ENCODE measurements around the gene FAP.

The FAP gene

GRCh38 chr2:162197069-162197825 is 46.0 kb downstream of the FAP start:
- H3K4me3 ChIP-seq (ENCODE audit: low read depth, low read length) = no peak overlapping the region
- no peaks in the 10 kb centered on the region for H3K36me3 ChIP-seq (ENCODE audit: control insufficient read depth in 2 of 2, insufficient read depth in 1 of 2, low read length in 2 of 2)
- ChIA-PET POLR2A (no interaction called here), CTCF (interaction anchor here (0.8 to 0.9 kb wide), 2 partner anchors 23 to 101 kb away, joined by 4 read pairs; no protein-coding TSS in a partner anchor)
- H3K9me3 ChIP-seq (ENCODE audit: control insufficient read depth, insufficient read depth, low read depth, low read length) = no peaks in the 10 kb centered on the region
- TF ChIP-seq KLF16 (tag by site-specific recombination; IDR thresholded peaks at IDR 0.05) = no peak
- no peaks in the 10 kb centered on the region for H3K4me1 ChIP-seq (ENCODE audit: control insufficient read depth, insufficient read depth, low read length)
- no peak overlapping the region for H3K27ac ChIP-seq (ENCODE audit: extremely low read depth, low read depth, low read length)

- Histone ChIP-seq H3K36me3 (ENCODE audit: control insufficient read depth in 2 of 2, insufficient read depth in 1 of 2, low read length in 2 of 2) (no peaks in the 10 kb centered on the region), H3K27ac (ENCODE audit: extremely low read depth, low read depth, low read length) (no peak overlapping the region), H3K4me1 (ENCODE audit: control insufficient read depth, insufficient read depth, low read length) (no peaks in the 10 kb centered on the region), H3K4me3 (ENCODE audit: low read depth, low read length) (no peak overlapping the region), H3K9me3 (ENCODE audit: control insufficient read depth, insufficient read depth, low read depth, low read length) (no peaks in the 10 kb centered on the region)
- CTCF ChIA-PET = interaction anchor here (0.8 to 0.9 kb wide), 2 partner anchors 24 to 101 kb away, joined by 4 read pairs; no protein-coding TSS in a partner anchor
- POLR2A ChIA-PET = no interaction called here
- TF ChIP-seq ZNF140 (tag by site-specific recombination; IDR thresholded peaks at IDR 0.05) (no peak), SP7 (tag by site-specific recombination; IDR thresholded peaks at IDR 0.05) (no peak), ZNF394 (tag by site-specific recombination; IDR thresholded peaks at IDR 0.05; ENCODE audit: borderline replicate concordance) (no peak), PRDM2 (tag by site-specific recombination; IDR thresholded peaks at IDR 0.05; ENCODE audit: borderline replicate concordance) (no peak), ZNF639 (tag by site-specific recombination; IDR thresholded peaks at IDR 0.05) (no peak), ZNF23 (tag by site-specific recombination; IDR thresholded peaks at IDR 0.05; ENCODE audit: borderline replicate concordance) (no peak)
These were observed 46.6 kb downstream of the FAP start for GRCh38 chr2:162196638-162197037.

GRCh38 chr2:162188451-162188850 is 54.8 kb downstream of the FAP start:
- CTCF ChIA-PET = no interaction called here
- no peaks in the 10 kb centered on the region for H3K9me3 ChIP-seq (ENCODE audit: control insufficient read depth, insufficient read depth, low read depth, low read length)
- H3K27ac ChIP-seq (ENCODE audit: extremely low read depth, low read depth, low read length) = no peak overlapping the region
- no peaks in the 10 kb centered on the region for H3K36me3 ChIP-seq (ENCODE audit: control insufficient read depth in 2 of 2, insufficient read depth in 1 of 2, low read length in 2 of 2)
- H3K4me1 ChIP-seq (ENCODE audit: control insufficient read depth, insufficient read depth, low read length) = no peaks in the 10 kb centered on the region
- H3K4me3 ChIP-seq (ENCODE audit: low read depth, low read length) = no peak overlapping the region
- POLR2A ChIA-PET = no interaction called here
- TF ChIP-seq ZNF639 (tag by site-specific recombination; IDR thresholded peaks at IDR 0.05) (no peak), ZNF26 (tag by site-specific recombination; IDR thresholded peaks at IDR 0.05) (no peak), ZNF266 (tag by site-specific recombination; IDR thresholded peaks at IDR 0.05; ENCODE audit: low read depth) (no peak), ZNF140 (tag by site-specific recombination; IDR thresholded peaks at IDR 0.05) (no peak), ZNF701 (tag by site-specific recombination; IDR thresholded peaks at IDR 0.05) (no peak), ZNF843 (tag by site-specific recombination; IDR thresholded peaks at IDR 0.05) (no peak)

All from HEK293 (cell line).